ENCODE measurements around the gene ITK.

ITK gene

GRCh38 chr5:157248821-157249470 is 68.3 kb downstream of the ITK start:
- no peak for FAIRE-seq

GRCh38 chr5:157252711-157253465 is 72.2 kb downstream of the ITK start:
- no peak for FAIRE-seq

GRCh38 chr5:157253547-157253946 is 72.9 kb downstream of the ITK start:
- no peak for FAIRE-seq

GRCh38 chr5:157258450-157258849 is 77.8 kb downstream of the ITK start:
- FAIRE-seq, result no peak

- FAIRE-seq, result no peak
Observed at GRCh38 chr5:157259699-157260098, 79.1 kb downstream of the ITK start.

GRCh38 chr5:157263496-157264090 is 83.0 kb downstream of the ITK start:
- no peak for FAIRE-seq

GRCh38 chr5:157265714-157266285 is 85.2 kb downstream of the ITK start, which contains the start of gene CYFIP2:
CYFIP2 (plus strand) TSS chr5:157266123; CDS start chr5:157285362, 19,239 bp downstream.
- FAIRE-seq, result no peak

- FAIRE-seq, result no peak
Observed at GRCh38 chr5:157266286-157267007, 85.8 kb downstream of the ITK start.

GRCh38 chr5:157267025-157267424 is 86.4 kb downstream of the ITK start:
- FAIRE-seq, result no peak

- FAIRE-seq, result no peak
Observed at GRCh38 chr5:157267761-157268480, 87.3 kb downstream of the ITK start.

- FAIRE-seq, result no peak
Observed at GRCh38 chr5:157269165-157269671, 88.6 kb downstream of the ITK start.

GRCh38 chr5:157269761-157270272 is 89.2 kb downstream of the ITK start:
- no peak for FAIRE-seq

- no peak for FAIRE-seq
Observed at GRCh38 chr5:157270771-157271170, 90.1 kb downstream of the ITK start.

GRCh38 chr5:157271740-157272271 is 91.2 kb downstream of the ITK start:
- FAIRE-seq, result no peak

- no peak for FAIRE-seq
Observed at GRCh38 chr5:157273131-157273556, 92.5 kb downstream of the ITK start.

GRCh38 chr5:157275403-157275802 is 94.8 kb downstream of the ITK start:
- FAIRE-seq, result no peak

GRCh38 chr5:157278319-157279037 is 97.8 kb downstream of the ITK start:
- no peak for FAIRE-seq

- FAIRE-seq, result no peak
Observed at GRCh38 chr5:157279605-157280239, 99.1 kb downstream of the ITK start.

GRCh38 chr5:157280927-157281326 is 100.3 kb downstream of the ITK start:
- FAIRE-seq, result no peak

GRCh38 chr5:157282150-157282549 is 101.5 kb downstream of the ITK start:
- no peak for FAIRE-seq

Data from endometrium (tissue), 2 donors.